Measurements from ENCODE around the gene SPON1. TPM values are rescaled to one million over a fixed set of nuclear protein-coding genes. Genes with fewer than 3 reads are reported as not detected.

SPON1 gene
- total and polyA plus RNA-seq, 12 donors: 2.7 to 116 (median 34.4) TPM

- Histone ChIP-seq H3K36me3 (replicated peaks in 1 of 2) (no peaks in the 10 kb centered on the region), H3K4me3 (no peak overlapping the region), H3K4me1 (replicated peaks in 1 of 2) (peaks cover 5 to 17% of the 10 kb centered on the region in 2 donors), H3K27ac (no peak overlapping the region), H3K27me3 (no peaks in the 10 kb centered on the region), H3K9me3 (replicated peaks in 1 of 3) (no peaks in the 10 kb centered on the region)
- intact Hi-C loops (cut with DNase I): loop anchor here in 1 of 2 donors (10.0 kb wide), 1 partner anchor 48 kb away; the partner anchor contains the start of gene RRAS2
- TF ChIP-seq, protein P1, sequence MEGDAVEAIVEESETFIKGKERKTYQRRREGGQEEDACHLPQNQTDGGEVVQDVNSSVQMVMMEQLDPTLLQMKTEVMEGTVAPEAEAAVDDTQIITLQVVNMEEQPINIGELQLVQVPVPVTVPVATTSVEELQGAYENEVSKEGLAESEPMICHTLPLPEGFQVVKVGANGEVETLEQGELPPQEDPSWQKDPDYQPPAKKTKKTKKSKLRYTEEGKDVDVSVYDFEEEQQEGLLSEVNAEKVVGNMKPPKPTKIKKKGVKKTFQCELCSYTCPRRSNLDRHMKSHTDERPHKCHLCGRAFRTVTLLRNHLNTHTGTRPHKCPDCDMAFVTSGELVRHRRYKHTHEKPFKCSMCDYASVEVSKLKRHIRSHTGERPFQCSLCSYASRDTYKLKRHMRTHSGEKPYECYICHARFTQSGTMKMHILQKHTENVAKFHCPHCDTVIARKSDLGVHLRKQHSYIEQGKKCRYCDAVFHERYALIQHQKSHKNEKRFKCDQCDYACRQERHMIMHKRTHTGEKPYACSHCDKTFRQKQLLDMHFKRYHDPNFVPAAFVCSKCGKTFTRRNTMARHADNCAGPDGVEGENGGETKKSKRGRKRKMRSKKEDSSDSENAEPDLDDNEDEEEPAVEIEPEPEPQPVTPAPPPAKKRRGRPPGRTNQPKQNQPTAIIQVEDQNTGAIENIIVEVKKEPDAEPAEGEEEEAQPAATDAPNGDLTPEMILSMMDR (IDR thresholded peaks at IDR 0.05): no peak
- no peak for TF ChIP-seq POLR2A (IDR thresholded peaks at IDR 0.05)
- no peak for DNase-seq
- WGBS, 4 donors: 92 to 100% (median 98%) methylated on average over 1 of the region's 1 CpG
Measured at GRCh38 chr11:14306481-14306880, 344.0 kb downstream of the SPON1 start.

DNA sequence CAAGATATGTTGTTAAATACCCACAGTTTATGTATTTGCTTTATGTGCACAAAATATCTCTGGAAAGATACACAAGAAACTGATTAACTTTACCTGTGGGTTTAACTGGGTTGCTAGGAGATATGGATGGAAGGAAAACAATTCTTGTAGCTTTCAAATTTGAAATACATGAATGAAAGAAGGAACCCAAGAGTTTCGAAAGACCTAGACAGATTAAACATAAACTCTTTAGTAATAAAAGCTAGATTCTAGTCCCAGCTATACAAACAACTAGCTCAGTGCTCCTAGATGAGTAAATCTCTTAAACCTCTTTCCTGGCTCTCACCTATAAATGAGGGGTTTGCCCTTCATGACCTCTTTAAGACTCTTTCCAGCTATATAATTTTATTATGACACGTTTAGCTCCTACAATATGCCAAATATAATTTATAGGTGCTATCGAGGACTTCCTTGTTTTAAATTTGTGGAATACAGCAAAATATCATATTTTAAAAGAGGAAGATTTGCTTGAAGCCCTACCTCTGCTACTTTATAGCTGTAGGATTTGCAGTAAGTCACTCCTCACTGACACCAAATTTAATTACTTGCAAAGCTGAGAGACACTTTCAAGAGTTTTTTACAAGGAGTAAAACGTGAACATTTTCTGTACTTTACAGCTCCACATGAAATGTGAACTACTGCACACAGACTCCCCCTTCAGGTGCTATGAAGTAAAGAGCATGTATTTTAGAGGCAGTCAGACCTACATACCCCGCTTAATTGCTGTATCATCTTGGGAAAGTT lies 345.8 kb downstream of the SPON1 start:
- H3K36me3 ChIP-seq (replicated peaks in 1 of 2): no peaks in the 10 kb centered on the region
- TF ChIP-seq, protein P1 (IDR thresholded peaks at IDR 0.05): peak; percentile 36 to 54 (median 40)
- TF ChIP-seq POLR2A (IDR thresholded peaks at IDR 0.05): no peak
- no peaks in the 10 kb centered on the region for H3K27me3 ChIP-seq
- no peaks in the 10 kb centered on the region for H3K9me3 ChIP-seq (replicated peaks in 1 of 3)
- DNase-seq: peak in 1 of 7 donors; percentile 15
- H3K4me1 ChIP-seq (replicated peaks in 1 of 2): peaks cover 5 to 20% of the 10 kb centered on the region in 2 donors
- WGBS, 4 donors: 25 to 30% (median 28%) methylated on average over 5 of the region's 5 CpGs
- H3K27ac ChIP-seq: no peak overlapping the region
- no peak overlapping the region for H3K4me3 ChIP-seq
- intact Hi-C loops (cut with DNase I): loop anchor here in 1 of 2 donors (10.0 kb wide), 1 partner anchor 46 kb away; the partner anchor contains the start of gene RRAS2

DNA sequence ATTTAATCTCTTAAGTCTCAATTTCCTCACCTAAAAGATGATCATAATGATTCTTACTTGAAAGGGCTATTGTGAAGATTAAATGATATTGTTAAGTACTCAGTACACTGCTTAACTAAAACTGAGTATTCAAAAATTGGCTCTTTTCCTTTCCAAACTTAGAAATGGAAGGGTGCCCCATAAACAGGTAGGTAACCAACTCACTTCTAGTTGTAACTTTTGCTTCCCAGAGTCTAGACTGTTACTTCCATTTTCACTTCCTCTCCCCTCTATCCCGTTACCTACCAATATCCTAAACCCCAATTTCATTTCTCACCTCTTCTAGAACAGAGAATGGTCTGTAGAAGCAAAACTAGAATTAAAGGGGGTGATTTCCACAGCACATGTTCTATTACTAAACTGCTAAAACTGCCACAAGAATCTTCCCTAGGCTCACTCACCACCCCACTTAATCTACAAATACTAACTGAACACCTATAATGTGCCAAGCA lies 346.4 kb downstream of the SPON1 start:
- intact Hi-C loops (cut with DNase I): loop anchor here in 1 of 2 donors (10.0 kb wide), 1 partner anchor 46 kb away; the partner anchor contains the start of gene RRAS2
- no peak for DNase-seq
- Histone ChIP-seq H3K36me3 (replicated peaks in 1 of 2) (no peaks in the 10 kb centered on the region), H3K9me3 (replicated peaks in 1 of 3) (no peaks in the 10 kb centered on the region), H3K27ac (no peak overlapping the region), H3K4me1 (replicated peaks in 1 of 2) (peaks cover 5 to 26% of the 10 kb centered on the region in 2 donors), H3K27me3 (no peaks in the 10 kb centered on the region), H3K4me3 (no peak overlapping the region)
- WGBS, 4 donors: 78 to 92% (median 85%) methylated on average over 1 of the region's 1 CpG
- TF ChIP-seq, protein P1 (IDR thresholded peaks at IDR 0.05): no peak
- no peak for TF ChIP-seq POLR2A (IDR thresholded peaks at IDR 0.05)

- no peak for DNase-seq
- WGBS, 4 donors: 76 to 80% (median 79%) methylated on average over 4 of the region's 4 CpGs
- TF ChIP-seq POLR2A (IDR thresholded peaks at IDR 0.05): no peak
- TF ChIP-seq, protein P1 (IDR thresholded peaks at IDR 0.05): no peak
- Histone ChIP-seq H3K36me3 (replicated peaks in 1 of 2) (no peaks in the 10 kb centered on the region), H3K9me3 (replicated peaks in 1 of 3) (no peaks in the 10 kb centered on the region), H3K4me1 (replicated peaks in 1 of 2) (peaks cover 5 to 26% of the 10 kb centered on the region in 2 donors), H3K4me3 (no peak overlapping the region), H3K27ac (no peak overlapping the region), H3K27me3 (no peaks in the 10 kb centered on the region)
- intact Hi-C loops (cut with DNase I): loop anchor here in 1 of 2 donors (10.0 kb wide), 1 partner anchor 45 kb away; the partner anchor contains the start of gene RRAS2
Measured at GRCh38 chr11:14309425-14310192, 347.1 kb downstream of the SPON1 start.
